IPS-20b (cell line): Measurements from ENCODE around the gene C6orf62.
"Not testable (repeated sequence)": the region's sequence is repeated elsewhere in the genome, so short reads cannot be mapped to it uniquely, and the experiment has no call there.

Experiments used
- H3K27ac ChIP-seq: one replicate; pipeline ENCODE4 v1.5.1; 2013; ENCODE audit warnings: low read length
- H3K27me3 ChIP-seq: 2 replicates; pipeline ENCODE4 v1.6.1; 2013; ENCODE audit warnings: mild to moderate bottlenecking, low read length, inconsistent platforms; ENCODE audit not compliant: insufficient read depth
- H3K36me3 ChIP-seq: 2 replicates; pipeline ENCODE4 v1.6.1; 2013; ENCODE audit warnings: low read depth, mild to moderate bottlenecking, inconsistent platforms, low read length, moderate library complexity; ENCODE audit not compliant: insufficient read depth
- H3K4me1 ChIP-seq: 2 replicates; pipeline ENCODE4 v1.6.1; 2013; ENCODE audit warnings: mild to moderate bottlenecking, control low read depth, inconsistent platforms, low read length, moderate library complexity; ENCODE audit not compliant: insufficient read depth
- H3K4me3 ChIP-seq: 2 replicates; pipeline ENCODE4 v1.5.1; 2013; ENCODE audit warnings: mild to moderate bottlenecking, low read length, inconsistent platforms
- H3K9ac ChIP-seq: 2 replicates; pipeline ENCODE4 v1.6.1; 2013; ENCODE audit warnings: low read depth, mild to moderate bottlenecking, inconsistent platforms, low read length, moderate library complexity
- H3K9me3 ChIP-seq: 2 replicates; pipeline ENCODE4 v1.6.1; 2013; ENCODE audit warnings: mild to moderate bottlenecking, low read depth, low read length, inconsistent platforms; ENCODE audit not compliant: insufficient read depth

Gene C6orf62

GRCh38 chr6:24755279-24755678 is 36.3 kb upstream of the C6orf62 start:
- H3K27ac ChIP-seq: no peak overlapping the region
- H3K9ac ChIP-seq: no peak overlapping the region
- H3K4me3 ChIP-seq: no peak overlapping the region
- H3K36me3 ChIP-seq: no peaks in the 10 kb centered on the region
- no peaks in the 10 kb centered on the region for H3K9me3 ChIP-seq
- H3K27me3 ChIP-seq: no peaks in the 10 kb centered on the region
- no peaks in the 10 kb centered on the region for H3K4me1 ChIP-seq

GRCh38 chr6:24754378-24754777 is 35.4 kb upstream of the C6orf62 start:
- H3K36me3 ChIP-seq, H3K9ac ChIP-seq, H3K9me3 ChIP-seq, H3K4me1 ChIP-seq, H3K4me3 ChIP-seq, H3K27me3 ChIP-seq, H3K27ac ChIP-seq: not testable (repeated sequence)

GRCh38 chr6:24753545-24753944 is 34.6 kb upstream of the C6orf62 start:
- Histone ChIP-seq H3K9ac (no peak overlapping the region), H3K36me3 (no peaks in the 10 kb centered on the region), H3K27me3 (no peaks in the 10 kb centered on the region), H3K27ac (no peak overlapping the region), H3K4me3 (no peak overlapping the region), H3K4me1 (no peaks in the 10 kb centered on the region), H3K9me3 (no peaks in the 10 kb centered on the region)

GRCh38 chr6:24752917-24753492 is 34.1 kb upstream of the C6orf62 start:
- no peak overlapping the region for H3K9ac ChIP-seq
- no peaks in the 10 kb centered on the region for H3K27me3 ChIP-seq
- H3K4me3 ChIP-seq: no peak overlapping the region
- no peaks in the 10 kb centered on the region for H3K4me1 ChIP-seq
- no peak overlapping the region for H3K27ac ChIP-seq
- no peaks in the 10 kb centered on the region for H3K36me3 ChIP-seq
- H3K9me3 ChIP-seq: no peaks in the 10 kb centered on the region

GRCh38 chr6:24752503-24752902 is 33.5 kb upstream of the C6orf62 start:
- Histone ChIP-seq H3K36me3 (no peaks in the 10 kb centered on the region), H3K4me3 (no peak overlapping the region), H3K9me3 (no peaks in the 10 kb centered on the region), H3K9ac (no peak overlapping the region), H3K27me3 (no peaks in the 10 kb centered on the region), H3K27ac (no peak overlapping the region), H3K4me1 (no peaks in the 10 kb centered on the region)

- not testable (repeated sequence) for H3K27me3 ChIP-seq, H3K36me3 ChIP-seq, H3K4me1 ChIP-seq, H3K27ac ChIP-seq, H3K4me3 ChIP-seq, H3K9ac ChIP-seq, H3K9me3 ChIP-seq
These were observed 31.9 kb upstream of the C6orf62 start for GRCh38 chr6:24750878-24751277.

GRCh38 chr6:24749297-24749696 is 30.3 kb upstream of the C6orf62 start:
- H3K4me1 ChIP-seq: no peaks in the 10 kb centered on the region
- no peaks in the 10 kb centered on the region for H3K27me3 ChIP-seq
- H3K9me3 ChIP-seq: no peaks in the 10 kb centered on the region
- H3K36me3 ChIP-seq: no peaks in the 10 kb centered on the region
- no peak overlapping the region for H3K4me3 ChIP-seq
- H3K27ac ChIP-seq: no peak overlapping the region
- no peak overlapping the region for H3K9ac ChIP-seq

GRCh38 chr6:24744911-24745310 is 26.0 kb upstream of the C6orf62 start:
- H3K9me3 ChIP-seq: no peaks in the 10 kb centered on the region
- no peak overlapping the region for H3K9ac ChIP-seq
- H3K4me1 ChIP-seq: no peaks in the 10 kb centered on the region; the same call in 1 of the 2 replicates
- H3K27me3 ChIP-seq: no peaks in the 10 kb centered on the region
- no peaks in the 10 kb centered on the region for H3K36me3 ChIP-seq
- H3K27ac ChIP-seq: no peak overlapping the region
- H3K4me3 ChIP-seq: no peak overlapping the region

- Histone ChIP-seq H3K27ac (no peak overlapping the region), H3K9ac (no peak overlapping the region), H3K9me3 (no peaks in the 10 kb centered on the region), H3K36me3 (no peaks in the 10 kb centered on the region), H3K27me3 (no peaks in the 10 kb centered on the region), H3K4me1 (no peaks in the 10 kb centered on the region; the same call in 1 of the 2 replicates), H3K4me3 (no peak overlapping the region)
These were observed 25.0 kb upstream of the C6orf62 start for GRCh38 chr6:24743944-24744335.

- H3K27ac ChIP-seq: no peak overlapping the region
- no peak overlapping the region for H3K4me3 ChIP-seq
- no peaks in the 10 kb centered on the region for H3K36me3 ChIP-seq
- H3K9ac ChIP-seq: no peak overlapping the region
- H3K4me1 ChIP-seq: no peaks in the 10 kb centered on the region; the same call in 1 of the 2 replicates
- H3K9me3 ChIP-seq: no peaks in the 10 kb centered on the region
- no peaks in the 10 kb centered on the region for H3K27me3 ChIP-seq
These were observed 24.4 kb upstream of the C6orf62 start for GRCh38 chr6:24743265-24743943.

- no peaks in the 10 kb centered on the region for H3K36me3 ChIP-seq
- H3K4me1 ChIP-seq: no peaks in the 10 kb centered on the region; the same call in 1 of the 2 replicates
- no peaks in the 10 kb centered on the region for H3K9me3 ChIP-seq
- H3K9ac ChIP-seq: no peak overlapping the region
- no peak overlapping the region for H3K4me3 ChIP-seq
- H3K27me3 ChIP-seq: no peaks in the 10 kb centered on the region
- no peak overlapping the region for H3K27ac ChIP-seq
These were observed 23.3 kb upstream of the C6orf62 start for GRCh38 chr6:24742216-24742738.

GRCh38 chr6:24740861-24741260 is 21.9 kb upstream of the C6orf62 start:
- H3K4me1 ChIP-seq: no peaks in the 10 kb centered on the region; the same call in 1 of the 2 replicates
- no peak overlapping the region for H3K27ac ChIP-seq
- H3K27me3 ChIP-seq: no peaks in the 10 kb centered on the region
- no peak overlapping the region for H3K4me3 ChIP-seq
- H3K9ac ChIP-seq: no peak overlapping the region
- H3K36me3 ChIP-seq: no peaks in the 10 kb centered on the region
- no peaks in the 10 kb centered on the region for H3K9me3 ChIP-seq
